ENCODE data around the gene MSH5. TPM values are rescaled to one million over a fixed set of nuclear protein-coding genes. Genes with fewer than 3 reads are reported as not detected.
A peak's percentile ranks its signal among the peaks of the same experiment; 100 is the strongest.

The MSH5 gene
- total and polyA plus RNA-seq, 2 of the 13 experiments (the other 11 are each of a cell fraction or from before 2014, with no cell fraction given): 10.2 to 38.7 TPM

GRCh38 chr6:31736021-31736767 is 3.6 kb upstream of the MSH5 start, which contains the start of gene CLIC1 (continued):
- TF ChIP-seq ZNF275 (CRISPR knock-in tag; IDR thresholded peaks at IDR 0.05; ENCODE audit: borderline replicate concordance) (peak; percentile 62; the same call in 1 of the 2 replicates), ZNF253 (CRISPR knock-in tag; IDR thresholded peaks at IDR 0.05; ENCODE audit: borderline replicate concordance) (no peak), PRMT3 (CRISPR knock-in tag; IDR thresholded peaks at IDR 0.05; ENCODE audit: borderline replicate concordance, low read depth) (no peak), ZNF619 (CRISPR knock-in tag; IDR thresholded peaks at IDR 0.05) (0 out of 2 replicates have a peak, but pooled peaks have one; percentile 43), MAF1 (CRISPR knock-in tag; IDR thresholded peaks at IDR 0.05; ENCODE audit: borderline replicate concordance) (no peak), FOXM1 (CRISPR knock-in tag; IDR thresholded peaks at IDR 0.05) (no peak), ZNF460 (CRISPR knock-in tag; IDR thresholded peaks at IDR 0.05; ENCODE audit: borderline replicate concordance) (no peak), SMC3 (IDR thresholded peaks at IDR 0.05; ENCODE audit: low read length) (no peak), SNAPC4 (CRISPR knock-in tag; IDR thresholded peaks at IDR 0.05) (no peak), SOX5 (CRISPR knock-in tag; IDR thresholded peaks at IDR 0.05; ENCODE audit: borderline replicate concordance) (peak; percentile 68), PRPF4 (IDR thresholded peaks at IDR 0.05; ENCODE audit: low read depth, low read length, poor library complexity, severe bottlenecking) (no peak), ZNF558 (CRISPR knock-in tag; IDR thresholded peaks at IDR 0.05; ENCODE audit: borderline replicate concordance) (no peak; the same call in 1 of the 2 replicates), ZBTB8A (CRISPR knock-in tag; IDR thresholded peaks at IDR 0.05; ENCODE audit: borderline replicate concordance, low read depth) (no peak; the same call in 1 of the 2 replicates), MTF2 (CRISPR knock-in tag; IDR thresholded peaks at IDR 0.05; ENCODE audit: borderline replicate concordance) (0 out of 2 replicates have a peak, but pooled peaks have one; percentile 91), TSC22D2 (CRISPR knock-in tag; IDR thresholded peaks at IDR 0.05; ENCODE audit: borderline replicate concordance) (peak; percentile 55; the same call in 1 of the 2 replicates), ZNF552 (CRISPR knock-in tag; IDR thresholded peaks at IDR 0.05; ENCODE audit: borderline replicate concordance) (peak; percentile 49; the same call in 1 of the 2 replicates), SALL2 (CRISPR knock-in tag; IDR thresholded peaks at IDR 0.05) (no peak), ZNF724P (CRISPR knock-in tag; IDR thresholded peaks at IDR 0.05; ENCODE audit: borderline replicate concordance) (no peak), ZNF337 (CRISPR knock-in tag; IDR thresholded peaks at IDR 0.05; ENCODE audit: borderline replicate concordance, low read depth) (no peak), PPARG (CRISPR knock-in tag; conservative IDR thresholded peaks at IDR 0.05) (peak; percentile 73; the same call in 1 of the 2 replicates), ZNF773 (CRISPR knock-in tag; IDR thresholded peaks at IDR 0.05; ENCODE audit: borderline replicate concordance) (no peak), ZNF335 (CRISPR knock-in tag; IDR thresholded peaks at IDR 0.05) (peak; percentile 89), PCBP1 (IDR thresholded peaks at IDR 0.05; ENCODE audit: borderline replicate concordance, low read depth, low read length) (0 out of 2 replicates have a peak, but pooled peaks have one; percentile 77), RBAK (CRISPR knock-in tag; IDR thresholded peaks at IDR 0.05) (no peak)

All from HepG2 (cell line).